Gastroesophageal sphincter (tissue), 4 donors: ENCODE measurements around the gene ELL. TPM values are rescaled to one million over a fixed set of nuclear protein-coding genes. Genes with fewer than 3 reads are reported as not detected.
"Not testable (repeated sequence)": the region's sequence is repeated elsewhere in the genome, so short reads cannot be mapped to it uniquely, and the experiment has no call there.

Experiments
- ATAC-seq: fragments of 150-250 bp; one replicate; pipeline ENCODE4 v1.9.1; 2016; ENCODE audit warnings: mild to moderate bottlenecking, moderate library complexity
- H3K27ac ChIP-seq, 4 donors: fragments of 200-600 bp; sonication (generic) in 3 of 4; 1 replicate in 3 of 4; 2 replicates in 1 of 4; pipeline ENCODE4 v1.5.1; 2016 to 2019
- H3K27me3 ChIP-seq: fragments of 200-600 bp; sonication (generic); one replicate; pipeline ENCODE4 v1.5.1; 2019
- H3K36me3 ChIP-seq, 2 donors: fragments of 200-600 bp; sonication (generic); one replicate each; pipeline ENCODE4 v1.5.1; 2019; ENCODE audit warnings: control low read depth in 1 of 2
- H3K4me1 ChIP-seq, 3 donors: fragments of 200-600 bp; sonication (generic); 1 replicate in 2 of 3; 2 replicates in 1 of 3; pipeline ENCODE4 v1.5.1; 2016 to 2019; ENCODE audit warnings: control low read depth in 2 of 3
- H3K4me3 ChIP-seq, 2 donors: fragments of 200-600 bp; sonication (generic); one replicate each; pipeline ENCODE4 v1.5.1; 2019; ENCODE audit warnings: mild to moderate bottlenecking in 1 of 2, moderate library complexity in 1 of 2
- H3K9me3 ChIP-seq, 3 donors: fragments of 200-600 bp; sonication (generic); one replicate each; pipeline ENCODE4 v1.5.1; 2017 to 2019; ENCODE audit warnings: control low read depth in 2 of 3
- CTCF ChIP-seq, 4 experiments: fragments of 200-600 bp in 2 of 4; fragments of 450-650 bp in 2 of 4; sonication (generic) in 1 of 4; IDR thresholded peaks; one replicate each; pipeline ENCODE4 v1.5.1; 2017 to 2019; ENCODE audit warnings: antibody characterized with exemption in 4 of 4, mild to moderate bottlenecking in 2 of 4, moderate library complexity in 2 of 4
- EP300 ChIP-seq: sonication (generic); formaldehyde crosslinking; IDR thresholded peaks from one replicate; pipeline ENCODE4 v1.6.1; 2017; ENCODE audit warnings: antibody characterized with exemption, mild to moderate bottlenecking
- POLR2A ChIP-seq, 2 donors: fragments of 450-650 bp; IDR thresholded peaks; one replicate each; pipeline ENCODE4 v1.6.1; 2017; ENCODE audit warnings: antibody characterized with exemption in 2 of 2, mild to moderate bottlenecking in 2 of 2, moderate library complexity in 1 of 2
- POLR2AphosphoS5 ChIP-seq: sonication (generic); formaldehyde crosslinking; IDR thresholded peaks from one replicate; pipeline ENCODE4 v1.6.1; 2017; ENCODE audit warnings: antibody characterized with exemption
- WGBS, 2 donors: methylation state at CpG; one replicate each; pipeline ENCODE4 v1.1.5; 2018; ENCODE audit warnings: low coverage in 1 of 2; 5-methylcytosine and 5-hydroxymethylcytosine counted together
- total RNA-seq, 4 donors: library from RNA; depleted of rRNA; stranded (reverse); fragments of >200 nt; gene quantifications; one replicate each; pipeline ENCODE4 v1.1.0, GENCODE V29; 2016

The ELL gene
- total RNA-seq, 4 donors from 2014 or later = 12.5 to 19.0 (median 14.7) TPM

GRCh38 chr19:18531485-18531884 is 9.6 kb upstream of the ELL start:
- no CpG with 5 or more reads among the region's 9 CpGs for WGBS, 2 donors
- Histone ChIP-seq H3K4me3 (no peak overlapping the region), H3K27ac (no peak overlapping the region), H3K36me3 (peaks cover 0 to 65% of the 10 kb centered on the region in 2 donors), H3K27me3 (no peaks in the 10 kb centered on the region), H3K9me3 (no peaks in the 10 kb centered on the region), H3K4me1 (peaks cover 0 to 3% (median 0%) of the 10 kb centered on the region in 3 donors)
- ATAC-seq = no peak
- no peak for TF ChIP-seq POLR2AphosphoS5
- TF ChIP-seq CTCF (IDR thresholded peaks at IDR 0.05) = no peak
- TF ChIP-seq EP300 = no peak
- TF ChIP-seq POLR2A (IDR thresholded peaks at IDR 0.05) = no peak

DNA sequence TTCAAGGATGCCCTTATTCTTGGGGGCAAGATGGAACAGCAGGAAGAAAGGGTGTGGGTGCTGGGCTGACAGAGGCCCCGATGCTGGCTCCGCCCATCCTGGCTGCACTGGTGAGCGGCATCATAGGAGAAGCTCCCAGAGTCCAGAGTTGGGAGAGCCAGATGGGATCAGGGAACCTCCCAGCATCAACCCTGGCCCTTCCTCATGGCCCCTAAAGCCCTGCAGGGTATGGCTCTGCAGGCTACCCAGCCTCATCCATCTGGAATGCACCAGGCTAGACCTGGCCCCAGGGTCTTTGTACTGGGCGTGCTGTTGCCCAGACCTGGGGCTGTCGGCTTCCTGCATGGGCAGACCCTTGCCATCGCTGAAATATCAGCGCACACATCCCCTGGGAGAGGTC is 7.9 kb upstream of the ELL start:
- no CpG with 5 or more reads among the region's 7 CpGs for WGBS, 2 donors
- Histone ChIP-seq H3K4me1 (peaks cover 0 to 3% (median 0%) of the 10 kb centered on the region in 3 donors), H3K27ac (no peak overlapping the region), H3K27me3 (no peaks in the 10 kb centered on the region), H3K9me3 (no peaks in the 10 kb centered on the region), H3K4me3 (no peak overlapping the region), H3K36me3 (peaks cover 0 to 48% of the 10 kb centered on the region in 2 donors)
- TF ChIP-seq POLR2A (IDR thresholded peaks at IDR 0.05) (no peak), CTCF (IDR thresholded peaks at IDR 0.05) (no peak)
- ATAC-seq = no peak

GRCh38 chr19:18526316-18526715 is 4.4 kb upstream of the ELL start:
- TF ChIP-seq POLR2AphosphoS5 (no peak), POLR2A (IDR thresholded peaks at IDR 0.05) (no peak), CTCF (IDR thresholded peaks at IDR 0.05) (no peak), EP300 (no peak)
- Histone ChIP-seq H3K27me3 (no peaks in the 10 kb centered on the region), H3K9me3 (no peaks in the 10 kb centered on the region), H3K4me3 (no peak overlapping the region), H3K4me1 (peaks cover 0 to 4% (median 3%) of the 10 kb centered on the region in 3 donors), H3K27ac (no peak overlapping the region), H3K36me3 (peaks cover 0 to 14% of the 10 kb centered on the region in 2 donors)
- ATAC-seq = no peak
- WGBS, 2 donors = 85 to 90% methylated on average over 2 to 7 of the region's 9 CpGs

DNA sequence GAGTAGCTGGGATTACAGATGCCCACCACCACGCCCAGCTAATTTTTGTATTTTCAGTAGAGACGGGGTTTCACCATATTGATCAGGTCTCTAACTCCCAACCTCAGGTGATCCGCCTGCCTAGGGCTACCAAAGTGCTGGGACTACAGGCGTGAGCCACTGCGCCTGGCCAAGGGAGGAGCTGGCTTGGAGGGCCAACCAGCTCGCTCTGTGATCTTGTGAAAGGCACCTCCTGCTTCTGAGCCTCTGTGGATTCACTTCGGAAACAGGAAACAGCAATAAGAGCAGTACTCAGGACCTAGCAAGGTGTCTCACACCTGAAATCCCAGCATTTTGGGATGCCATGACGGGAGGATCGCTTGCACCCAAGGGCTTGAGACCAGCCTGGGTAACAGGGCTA is 2.0 kb upstream of the ELL start:
- H3K4me3 ChIP-seq = no peak overlapping the region
- no peaks in the 10 kb centered on the region for H3K36me3 ChIP-seq
- WGBS, 2 donors = 60% methylated on average over 1 of the region's 9 CpGs; no CpG with 5 or more reads in 1 of the 2 donors
- H3K27ac ChIP-seq = no peak overlapping the region
- H3K27me3 ChIP-seq = no peaks in the 10 kb centered on the region
- no peak for ATAC-seq
- H3K4me1 ChIP-seq = peaks cover 0 to 26% (median 11%) of the 10 kb centered on the region in 3 donors
- TF ChIP-seq EP300 (no peak), CTCF (IDR thresholded peaks at IDR 0.05) (no peak), POLR2A (IDR thresholded peaks at IDR 0.05) (no peak), POLR2AphosphoS5 (no peak)
- no peaks in the 10 kb centered on the region for H3K9me3 ChIP-seq

DNA sequence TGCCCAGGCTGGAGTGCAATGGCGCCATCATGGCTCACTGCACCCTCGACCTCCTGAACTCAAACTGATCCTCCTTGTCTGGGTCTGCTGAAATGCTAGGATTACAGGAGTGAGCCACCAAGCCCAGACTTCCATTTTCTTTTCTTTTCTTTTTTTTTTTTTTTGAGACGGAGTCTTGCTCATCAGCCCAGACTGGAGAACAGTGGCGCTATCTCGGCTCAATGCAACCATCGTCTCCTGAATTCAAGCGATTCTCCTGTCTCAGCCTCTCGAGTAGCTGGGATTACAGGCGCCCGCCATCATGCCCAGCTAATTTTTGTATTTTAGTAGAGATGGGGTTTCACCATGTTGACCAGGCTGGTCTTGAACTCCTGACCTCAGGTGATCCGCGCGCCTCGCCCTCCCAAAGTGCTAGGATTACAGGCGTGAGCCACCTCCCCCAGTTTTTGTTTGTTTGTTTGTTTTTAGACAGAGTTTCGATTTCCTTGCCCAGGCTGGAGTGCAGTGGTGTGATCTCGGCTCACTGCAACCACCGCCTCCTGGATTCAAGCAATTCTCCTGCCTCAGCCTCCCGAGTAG is 1.1 kb upstream of the ELL start:
- Histone ChIP-seq H3K4me3 (peak overlapping the region in 1 of 2 donors; percentile 26), H3K27ac (peak overlapping the region in 3 of 4 donors; percentile 53 to 99 (median 67)), H3K4me1 (peaks cover 0 to 35% (median 13%) of the 10 kb centered on the region in 3 donors)
- ATAC-seq, H3K36me3 ChIP-seq, H3K27me3 ChIP-seq, H3K9me3 ChIP-seq: not testable (repeated sequence)
- WGBS, 2 donors = 55 to 77% methylated on average over 15 to 16 of the region's 19 CpGs
